Right lobe of liver (tissue), 4 donors: ENCODE measurements around the gene KCNH1.

Experiments
- POLR2A ChIP-seq: fragments of 450-650 bp; IDR thresholded peaks from one replicate; pipeline ENCODE4 v1.6.1; 2017; ENCODE audit warnings: antibody characterized with exemption, mild to moderate bottlenecking
- TF ChIP-seq, protein P1 (sequence below), 4 donors: fragments of 200-600 bp in 3 of 4; fragments of 450-650 bp in 1 of 4; IDR thresholded peaks; one replicate each; pipeline versions ENCODE4 v1.5.1 to v1.8.0; 2016 to 2022; ENCODE audit warnings: antibody characterized with exemption in 4 of 4, mild to moderate bottlenecking in 2 of 4
- donor health status: DM: no; HTN: no; CAD: no.
- donor health status: DM: no; HTN: no; CAD: no.
- donor health status: DM: no; HTN: yes; CAD: no.

DNA sequence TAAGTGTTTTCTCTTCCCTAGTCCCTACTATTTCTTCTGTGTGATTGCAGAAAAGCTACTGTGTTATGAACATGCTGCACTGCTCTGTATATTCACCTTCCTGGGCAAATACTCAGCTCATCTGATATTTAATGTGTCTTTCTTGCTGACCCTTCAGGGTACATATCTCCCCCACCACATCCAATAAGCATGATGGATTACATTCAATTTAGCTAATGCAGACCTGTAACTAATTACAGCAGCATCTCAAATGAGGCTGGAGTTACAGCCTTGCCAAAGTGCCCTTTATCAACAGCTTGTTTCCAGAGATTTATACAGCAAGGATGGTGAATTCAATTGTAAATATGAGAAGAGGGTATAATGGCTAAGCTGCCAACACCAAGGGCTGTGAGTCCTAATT is 144.0 kb downstream of the KCNH1 start:
- TF ChIP-seq, protein P1, sequence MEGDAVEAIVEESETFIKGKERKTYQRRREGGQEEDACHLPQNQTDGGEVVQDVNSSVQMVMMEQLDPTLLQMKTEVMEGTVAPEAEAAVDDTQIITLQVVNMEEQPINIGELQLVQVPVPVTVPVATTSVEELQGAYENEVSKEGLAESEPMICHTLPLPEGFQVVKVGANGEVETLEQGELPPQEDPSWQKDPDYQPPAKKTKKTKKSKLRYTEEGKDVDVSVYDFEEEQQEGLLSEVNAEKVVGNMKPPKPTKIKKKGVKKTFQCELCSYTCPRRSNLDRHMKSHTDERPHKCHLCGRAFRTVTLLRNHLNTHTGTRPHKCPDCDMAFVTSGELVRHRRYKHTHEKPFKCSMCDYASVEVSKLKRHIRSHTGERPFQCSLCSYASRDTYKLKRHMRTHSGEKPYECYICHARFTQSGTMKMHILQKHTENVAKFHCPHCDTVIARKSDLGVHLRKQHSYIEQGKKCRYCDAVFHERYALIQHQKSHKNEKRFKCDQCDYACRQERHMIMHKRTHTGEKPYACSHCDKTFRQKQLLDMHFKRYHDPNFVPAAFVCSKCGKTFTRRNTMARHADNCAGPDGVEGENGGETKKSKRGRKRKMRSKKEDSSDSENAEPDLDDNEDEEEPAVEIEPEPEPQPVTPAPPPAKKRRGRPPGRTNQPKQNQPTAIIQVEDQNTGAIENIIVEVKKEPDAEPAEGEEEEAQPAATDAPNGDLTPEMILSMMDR (IDR thresholded peaks at IDR 0.05) = no peak
- no peak for TF ChIP-seq POLR2A
